Measurements from ENCODE around the gene NUFIP1.
"Not testable (repeated sequence)": the region's sequence is repeated elsewhere in the genome, so short reads cannot be mapped to it uniquely, and the experiment has no call there.

Gene NUFIP1

DNA sequence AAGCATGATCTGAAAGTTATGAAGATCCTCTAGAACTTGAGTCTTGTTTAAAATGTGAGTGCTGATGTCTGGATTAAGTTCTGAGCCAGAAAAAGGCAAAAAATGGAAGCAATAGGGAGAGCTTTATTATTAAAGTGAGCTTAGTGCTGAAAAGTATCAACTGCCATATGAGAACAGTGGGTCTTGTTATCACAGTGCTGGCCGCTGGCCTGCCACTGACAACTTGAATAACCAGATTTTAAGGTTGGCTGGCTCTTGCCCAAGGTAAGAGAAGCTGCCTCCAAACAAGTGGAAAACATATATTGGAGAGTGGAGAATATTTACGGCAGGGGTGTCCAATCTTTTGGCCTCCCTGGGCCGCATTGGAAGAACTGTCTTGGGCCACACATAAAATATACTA, 33.9 kb downstream of the NUFIP1 start:
- DNase-seq (ENCODE audit: low read depth in 1 of 2, low spot score in 1 of 2), result no peak
- in situ Hi-C loops (cut with HindIII; ENCODE audit: low pct_unique_long_range_greater_than_20kb, low sequenced_read_pairs), result no loop called here
- no peak for TF ChIP-seq JUND (IDR thresholded peaks at IDR 0.05; ENCODE audit: low read depth)

DNA sequence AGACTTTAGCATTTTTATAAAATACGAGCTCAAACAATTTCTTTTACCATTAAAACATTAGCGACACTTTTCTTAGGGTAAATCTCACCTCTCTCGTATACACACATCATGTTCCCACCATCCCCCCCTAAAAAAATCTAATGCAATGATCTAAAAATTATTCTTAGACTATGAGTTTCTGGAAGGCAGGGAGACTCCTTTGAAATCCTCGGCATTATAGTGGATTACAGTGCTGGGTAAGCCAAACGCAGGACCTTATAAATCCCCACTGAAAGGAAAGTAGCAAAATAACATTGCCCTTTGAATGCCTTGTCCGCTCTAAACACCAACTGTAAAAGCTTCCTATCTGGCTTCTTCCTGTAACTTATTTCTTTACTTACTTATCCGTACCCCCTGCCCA, 35.0 kb downstream of the NUFIP1 start:
- no peak for DNase-seq (ENCODE audit: low read depth in 1 of 2, low spot score in 1 of 2)
- in situ Hi-C loops (cut with HindIII; ENCODE audit: low pct_unique_long_range_greater_than_20kb, low sequenced_read_pairs), result no loop called here
- no peak for TF ChIP-seq JUND (IDR thresholded peaks at IDR 0.05; ENCODE audit: low read depth)

DNA sequence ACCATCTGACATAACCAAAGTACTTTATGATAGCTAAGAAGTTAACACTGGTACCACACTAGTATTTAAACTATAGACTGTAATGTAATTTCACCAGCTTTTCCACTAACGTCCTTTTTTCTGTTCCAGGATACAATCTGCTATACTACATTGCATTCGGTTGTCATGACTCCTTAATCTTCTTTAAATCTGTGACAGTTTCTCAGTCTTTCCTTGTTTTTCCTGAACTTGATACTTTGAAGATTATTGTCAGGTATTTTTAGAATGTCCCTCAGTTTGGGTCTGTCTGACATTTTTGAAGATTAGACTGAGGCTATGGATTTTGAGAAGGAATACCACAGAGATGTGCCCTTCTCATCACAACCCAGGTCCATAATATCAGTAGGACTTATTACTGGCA, 36.6 kb downstream of the NUFIP1 start:
- TF ChIP-seq JUND (IDR thresholded peaks at IDR 0.05; ENCODE audit: low read depth), result no peak
- DNase-seq (ENCODE audit: low read depth in 1 of 2, low spot score in 1 of 2), result no peak
- in situ Hi-C loops (cut with HindIII; ENCODE audit: low pct_unique_long_range_greater_than_20kb, low sequenced_read_pairs), result no loop called here

DNA sequence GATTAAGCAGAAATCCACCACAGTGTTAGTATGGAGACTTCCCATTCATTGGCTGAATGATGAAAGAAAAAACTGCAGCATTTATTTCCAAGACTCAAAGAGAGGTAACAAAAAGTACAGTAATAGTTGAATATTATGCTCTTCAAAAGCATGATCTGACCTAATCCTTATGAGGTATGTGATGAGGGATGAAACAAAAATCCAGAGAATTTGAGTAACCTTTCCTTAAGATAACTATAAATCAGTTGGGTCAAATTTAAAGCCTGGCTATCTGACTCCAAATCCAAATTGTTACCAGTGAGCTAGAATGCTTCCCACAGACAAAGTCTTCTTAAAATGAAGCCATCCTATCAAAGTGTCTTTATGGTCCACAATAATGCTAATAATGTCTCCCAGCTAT, 38.1 kb downstream of the NUFIP1 start:
- TF ChIP-seq JUND (IDR thresholded peaks at IDR 0.05; ENCODE audit: low read depth), result no peak
- in situ Hi-C loops (cut with HindIII; ENCODE audit: low pct_unique_long_range_greater_than_20kb, low sequenced_read_pairs), result no loop called here

DNA sequence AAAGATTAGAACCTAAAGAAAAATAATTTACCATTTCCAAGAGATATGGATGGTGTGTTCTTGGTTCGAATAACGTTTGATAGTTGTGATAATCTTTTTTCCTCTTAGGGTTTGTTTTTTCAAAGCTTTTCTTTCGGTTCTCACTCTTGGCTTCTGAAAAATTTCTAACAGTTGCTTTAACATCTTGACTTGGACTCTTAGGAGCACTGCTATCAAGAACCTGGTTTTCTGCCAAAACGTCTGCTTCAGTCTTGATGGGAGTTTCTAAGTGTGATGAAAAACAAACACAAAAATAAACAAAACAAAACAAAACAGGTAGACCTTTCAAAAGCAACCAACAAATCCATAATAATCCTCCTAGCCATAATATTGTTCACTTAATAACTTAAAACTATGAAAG, 45.9 kb downstream of the NUFIP1 start:
- in situ Hi-C loops (cut with HindIII; ENCODE audit: low pct_unique_long_range_greater_than_20kb, low sequenced_read_pairs), result not testable (repeated sequence)

More for the DNA sequence above, 38.1 kb downstream of the NUFIP1 start:
- DNase-seq (ENCODE audit: low read depth in 1 of 2, low spot score in 1 of 2), result no peak

DNA sequence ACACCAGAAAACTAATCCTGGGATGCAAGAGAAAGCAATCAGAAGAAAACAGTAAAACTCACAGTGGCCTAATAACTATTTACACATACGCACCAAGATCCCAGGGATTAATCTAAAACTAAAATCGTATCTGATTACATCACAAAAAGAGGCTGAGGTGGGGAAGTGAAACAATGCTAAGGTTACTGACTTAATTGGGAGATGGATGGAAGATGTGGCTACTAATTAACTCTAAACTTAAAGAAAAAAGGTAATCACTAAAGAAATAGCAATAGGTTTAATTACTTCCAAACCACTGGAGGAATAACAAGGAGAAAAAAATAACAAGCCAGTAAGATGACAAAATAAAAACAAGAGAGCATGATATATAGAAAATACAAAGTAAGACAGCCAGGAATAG, 50.4 kb downstream of the NUFIP1 start:
- in situ Hi-C loops (cut with HindIII; ENCODE audit: low pct_unique_long_range_greater_than_20kb, low sequenced_read_pairs), result no loop called here
- no peak for DNase-seq (ENCODE audit: low read depth in 1 of 2, low spot score in 1 of 2)
- TF ChIP-seq JUND (IDR thresholded peaks at IDR 0.05; ENCODE audit: low read depth), result no peak

More for the DNA sequence above, 45.9 kb downstream of the NUFIP1 start:
- DNase-seq (ENCODE audit: low read depth in 1 of 2, low spot score in 1 of 2), result not testable (repeated sequence)

DNA sequence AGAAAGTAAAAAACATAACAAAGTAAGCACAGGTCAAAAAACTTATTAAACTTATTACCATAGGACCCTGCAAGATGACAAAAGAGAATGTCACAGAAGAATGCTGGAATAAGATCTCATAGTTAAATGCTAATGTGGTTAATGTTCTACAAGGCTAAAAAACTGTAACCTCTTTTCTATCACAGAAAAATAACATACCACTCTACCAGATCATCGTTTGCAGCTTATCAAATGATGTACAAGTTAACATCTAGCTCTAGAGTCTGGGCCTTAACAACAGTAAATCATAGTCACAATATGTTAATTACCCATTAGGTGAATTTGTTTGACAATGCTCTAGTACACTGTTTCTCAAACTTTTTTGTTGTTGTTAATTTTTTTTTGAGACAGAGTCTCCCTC, 53.0 kb downstream of the NUFIP1 start:
- in situ Hi-C loops (cut with HindIII; ENCODE audit: low pct_unique_long_range_greater_than_20kb, low sequenced_read_pairs), result no loop called here
- no peak for TF ChIP-seq JUND (IDR thresholded peaks at IDR 0.05; ENCODE audit: low read depth)

DNA sequence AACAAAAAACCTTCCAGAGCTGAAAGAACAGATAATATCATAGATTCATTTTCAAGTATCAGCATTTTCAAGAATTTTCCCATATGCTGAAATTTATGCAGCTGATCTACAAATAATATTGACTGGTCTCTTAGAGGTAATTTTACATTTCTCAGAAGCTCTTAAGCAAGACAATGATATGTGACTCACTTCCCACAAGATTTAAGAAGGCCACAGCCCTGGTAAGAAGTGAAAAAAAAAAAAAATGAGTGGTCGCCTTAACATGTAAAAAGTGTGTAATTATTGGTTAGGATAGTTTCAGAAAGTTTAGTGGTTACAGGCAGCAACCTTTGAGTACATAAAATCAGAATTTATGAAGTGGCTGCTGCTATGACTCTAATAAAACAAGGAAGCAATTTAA, 54.5 kb downstream of the NUFIP1 start:
- in situ Hi-C loops (cut with HindIII; ENCODE audit: low pct_unique_long_range_greater_than_20kb, low sequenced_read_pairs), result no loop called here
- no peak for TF ChIP-seq JUND (IDR thresholded peaks at IDR 0.05; ENCODE audit: low read depth)
- DNase-seq (ENCODE audit: low read depth in 1 of 2, low spot score in 1 of 2), result no peak

More for the DNA sequence above, 53.0 kb downstream of the NUFIP1 start:
- DNase-seq (ENCODE audit: low read depth in 1 of 2, low spot score in 1 of 2), result no peak

- in situ Hi-C loops (cut with HindIII; ENCODE audit: low pct_unique_long_range_greater_than_20kb, low sequenced_read_pairs), result no loop called here
Measured at GRCh38 chr13:44932850-44933251, 56.4 kb downstream of the NUFIP1 start.

DNA sequence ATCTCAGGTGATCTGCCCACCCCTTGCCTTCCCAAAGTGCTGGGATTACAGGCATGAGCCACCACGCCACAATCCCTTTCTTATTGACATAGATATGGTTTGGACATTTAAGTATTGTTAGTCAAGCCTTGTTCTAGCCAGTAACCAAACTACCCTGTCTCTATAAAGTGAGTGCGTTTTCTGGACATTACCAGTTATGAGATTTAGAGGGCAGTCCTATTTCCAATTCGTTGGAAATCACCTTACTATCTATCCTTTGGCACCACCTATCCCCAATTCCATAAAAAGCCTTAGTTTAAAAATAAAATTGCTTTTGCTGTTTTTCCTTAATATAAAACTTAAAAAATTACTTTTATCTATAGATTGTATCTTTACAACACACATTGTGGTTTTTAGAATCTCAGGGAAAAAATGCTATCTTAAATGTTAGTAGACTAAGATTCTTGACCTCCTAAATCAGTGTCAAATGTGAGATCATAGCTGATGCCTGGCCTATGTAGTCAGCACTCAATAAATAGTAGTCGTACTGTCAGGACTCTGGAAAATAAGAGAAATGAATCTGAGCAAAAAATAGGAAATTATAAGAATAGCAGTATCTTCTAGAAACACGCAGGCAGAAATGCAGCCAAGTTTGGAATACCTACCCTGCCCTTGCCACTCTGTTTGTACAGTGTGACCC, 57.0 kb downstream of the NUFIP1 start:
- in situ Hi-C loops (cut with HindIII; ENCODE audit: low pct_unique_long_range_greater_than_20kb, low sequenced_read_pairs), result no loop called here
- DNase-seq (ENCODE audit: low read depth in 1 of 2, low spot score in 1 of 2), result no peak
- TF ChIP-seq JUND (IDR thresholded peaks at IDR 0.05; ENCODE audit: low read depth), result no peak

More at GRCh38 chr13:44932850-44933251, 56.4 kb downstream of the NUFIP1 start:
- TF ChIP-seq JUND (IDR thresholded peaks at IDR 0.05; ENCODE audit: low read depth), result no peak
- DNase-seq (ENCODE audit: low read depth in 1 of 2, low spot score in 1 of 2), result no peak

DNA sequence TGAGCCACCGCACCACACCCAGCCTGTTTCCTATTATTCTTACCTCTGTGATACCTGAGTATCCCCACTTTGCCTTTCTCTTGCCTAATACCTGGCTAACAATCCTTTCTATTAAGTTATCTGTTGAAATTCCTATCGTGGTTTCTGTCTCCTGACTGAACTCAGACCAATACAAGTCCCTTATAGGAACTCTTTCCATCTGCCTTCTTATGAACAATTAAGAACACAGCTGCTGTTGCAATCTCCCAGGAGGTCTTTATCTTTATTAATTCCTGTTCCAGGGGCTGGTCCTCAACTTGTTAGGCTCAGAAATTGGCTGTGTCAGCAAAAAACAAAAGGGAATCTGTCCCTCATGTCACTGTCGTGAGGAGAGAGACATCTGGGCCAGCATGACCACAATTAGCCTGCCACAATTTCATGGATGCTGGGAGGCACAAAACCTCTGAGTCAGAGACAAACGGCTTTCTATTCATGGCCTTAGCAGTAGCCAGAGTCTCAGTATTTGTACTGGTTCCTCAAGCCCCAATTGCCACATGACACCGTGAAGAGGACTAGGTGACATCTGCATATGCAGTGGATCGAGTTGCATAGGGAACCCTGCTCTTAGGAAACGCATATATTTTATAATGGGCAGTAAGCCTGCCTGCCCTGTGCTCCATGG, 58.2 kb downstream of the NUFIP1 start:
- TF ChIP-seq JUND (IDR thresholded peaks at IDR 0.05; ENCODE audit: low read depth), result no peak
- DNase-seq (ENCODE audit: low read depth in 1 of 2, low spot score in 1 of 2), result no peak
- in situ Hi-C loops (cut with HindIII; ENCODE audit: low pct_unique_long_range_greater_than_20kb, low sequenced_read_pairs), result no loop called here

GRCh38 chr13:44930280-44930679, 59.0 kb downstream of the NUFIP1 start:
- no peak for TF ChIP-seq JUND (IDR thresholded peaks at IDR 0.05; ENCODE audit: low read depth)
- in situ Hi-C loops (cut with HindIII; ENCODE audit: low pct_unique_long_range_greater_than_20kb, low sequenced_read_pairs), result no loop called here
- no peak for DNase-seq (ENCODE audit: low read depth in 1 of 2, low spot score in 1 of 2)

- in situ Hi-C loops (cut with HindIII; ENCODE audit: low pct_unique_long_range_greater_than_20kb, low sequenced_read_pairs), result no loop called here
- no peak for TF ChIP-seq JUND (IDR thresholded peaks at IDR 0.05; ENCODE audit: low read depth)
- no peak for DNase-seq (ENCODE audit: low read depth in 1 of 2, low spot score in 1 of 2)
Measured at GRCh38 chr13:44929692-44930091, 59.6 kb downstream of the NUFIP1 start.

- DNase-seq (ENCODE audit: low read depth in 1 of 2, low spot score in 1 of 2), result no peak
- TF ChIP-seq JUND (IDR thresholded peaks at IDR 0.05; ENCODE audit: low read depth), result no peak
- in situ Hi-C loops (cut with HindIII; ENCODE audit: low pct_unique_long_range_greater_than_20kb, low sequenced_read_pairs), result no loop called here
Measured at GRCh38 chr13:44927968-44928367, 61.3 kb downstream of the NUFIP1 start.

All from T47D (cell line).